Right lobe of liver (tissue), 6 donors: Measurements from ENCODE around the gene RPRD2. TPM values are rescaled to one million over a fixed set of nuclear protein-coding genes. Genes with fewer than 3 reads are reported as not detected.

ENCODE experiments used
- ATAC-seq, 4 donors: fragments of 200-7000 bp; cut with Tn5 transposase; one replicate each; pipeline ENCODE4 v1.9.1; 2020; ENCODE audit warnings: mild to moderate bottlenecking in 4 of 4, moderate library complexity in 4 of 4
- DNase-seq, 3 donors: peaks; one replicate each; pipeline ENCODE4 v3.0.0-alpha.2; 2020
- H3K27ac ChIP-seq, 3 donors: fragments of 200-600 bp; one replicate each; pipeline ENCODE4 v1.8.0; 2022
- H3K27me3 ChIP-seq, 2 donors: fragments of 200-600 bp; one replicate each; pipeline ENCODE4 v1.8.0; 2022
- H3K36me3 ChIP-seq, 4 donors: fragments of 200-600 bp; sonication (generic) in 1 of 4; one replicate each; pipeline versions ENCODE4 v1.5.1 to v1.8.0; 2017 to 2022; ENCODE audit warnings: control low read depth in 1 of 4
- H3K4me1 ChIP-seq, 4 donors: fragments of 200-600 bp; sonication (generic) in 1 of 4; one replicate each; pipeline versions ENCODE4 v1.5.1 to v1.8.0; 2017 to 2022; ENCODE audit warnings: control low read depth in 1 of 4
- H3K4me3 ChIP-seq, 3 donors: fragments of 200-600 bp; one replicate each; pipeline ENCODE4 v1.8.0; 2022
- H3K9me3 ChIP-seq, 4 donors: fragments of 200-600 bp; sonication (generic) in 1 of 4; one replicate each; pipeline versions ENCODE4 v1.5.1 to v1.8.0; 2017 to 2022; ENCODE audit warnings: control low read depth in 1 of 4
- POLR2A ChIP-seq: fragments of 450-650 bp; IDR thresholded peaks from one replicate; pipeline ENCODE4 v1.6.1; 2017; ENCODE audit warnings: antibody characterized with exemption, mild to moderate bottlenecking
- WGBS: methylation state at CpG from one replicate; pipeline ENCODE4 v1.1.6; 2018; ENCODE audit warnings: low coverage, low lambda C conversion rate; ENCODE audit not compliant: insufficient coverage; ENCODE audit errors: missing lambda C conversion rate; 5-methylcytosine and 5-hydroxymethylcytosine counted together
- intact Hi-C, 2 donors: fragments of 100-400 bp; cut with DNase I; formaldehyde crosslinking; loops; one replicate each; pipeline versions ENCODE4 v1.11.2 to v1.14.1; 2022
- total RNA-seq, 6 experiments: library from RNA; depleted of rRNA in 2 of 6; stranded (reverse); fragments of >200 nt in 2 of 6; fragmentation: NEBNext Ultra II Directional in 3 of 6; extraction: Animal tissue kit (Norgen Biotek cat#: 25700) in 3 of 6; gene quantifications; one replicate each; pipeline versions ENCODE4 v1.1.0 to v1.2.4, GENCODE V29; 2016 to 2023
- TF ChIP-seq, protein P1 (sequence below), 4 donors: fragments of 200-600 bp in 3 of 4; fragments of 450-650 bp in 1 of 4; IDR thresholded peaks; one replicate each; pipeline versions ENCODE4 v1.5.1 to v1.8.0; 2016 to 2022; ENCODE audit warnings: antibody characterized with exemption in 4 of 4, mild to moderate bottlenecking in 2 of 4
- donor health status: DM: no; HTN: yes; CAD: no.
- donor health status: DM: no; HTN: no; CAD: no.
- donor health status: DM: no; HTN: no; CAD: no.
- donor health status: DM: no; HTN: yes; CAD: no.
- donor health status: DM: no; HTN: yes; CAD: no.

RPRD2 gene
- total RNA-seq, 6 experiments from 2014 or later = 8.9 to 17.5 (median 11.0) TPM

DNA sequence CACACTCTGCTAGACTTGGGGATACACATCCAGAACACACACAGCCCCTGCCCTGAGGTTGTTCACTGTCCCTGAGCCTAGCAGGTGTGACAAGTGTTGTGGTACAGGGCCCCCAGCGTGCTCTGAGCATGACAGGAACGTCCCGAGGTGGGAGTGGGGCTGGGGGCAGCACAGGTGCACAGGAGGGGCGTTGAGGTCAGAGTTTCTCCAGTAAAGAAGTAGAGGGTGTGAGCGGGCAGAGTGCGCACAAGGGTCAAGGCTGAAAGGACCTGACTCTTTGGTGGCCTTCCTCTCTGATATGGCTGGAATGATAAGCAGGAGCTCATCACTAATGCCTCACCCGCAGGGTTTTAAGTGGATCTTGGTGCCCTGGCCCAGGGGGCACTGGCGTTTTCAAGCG is 150.3 kb downstream of the RPRD2 start:
- Histone ChIP-seq H3K36me3 (peaks cover 0 to 3% (median 0%) of the 10 kb centered on the region in 4 donors), H3K27ac (peak overlapping the region in 1 of 3 donors; percentile 73), H3K9me3 (no peaks in the 10 kb centered on the region), H3K27me3 (no peaks in the 10 kb centered on the region), H3K4me3 (no peak overlapping the region), H3K4me1 (peaks cover 0 to 13% (median 5%) of the 10 kb centered on the region in 4 donors)
- ATAC-seq = no peak
- 76% methylated on average over 7 of the region's 9 CpGs for WGBS
- TF ChIP-seq, protein P1, sequence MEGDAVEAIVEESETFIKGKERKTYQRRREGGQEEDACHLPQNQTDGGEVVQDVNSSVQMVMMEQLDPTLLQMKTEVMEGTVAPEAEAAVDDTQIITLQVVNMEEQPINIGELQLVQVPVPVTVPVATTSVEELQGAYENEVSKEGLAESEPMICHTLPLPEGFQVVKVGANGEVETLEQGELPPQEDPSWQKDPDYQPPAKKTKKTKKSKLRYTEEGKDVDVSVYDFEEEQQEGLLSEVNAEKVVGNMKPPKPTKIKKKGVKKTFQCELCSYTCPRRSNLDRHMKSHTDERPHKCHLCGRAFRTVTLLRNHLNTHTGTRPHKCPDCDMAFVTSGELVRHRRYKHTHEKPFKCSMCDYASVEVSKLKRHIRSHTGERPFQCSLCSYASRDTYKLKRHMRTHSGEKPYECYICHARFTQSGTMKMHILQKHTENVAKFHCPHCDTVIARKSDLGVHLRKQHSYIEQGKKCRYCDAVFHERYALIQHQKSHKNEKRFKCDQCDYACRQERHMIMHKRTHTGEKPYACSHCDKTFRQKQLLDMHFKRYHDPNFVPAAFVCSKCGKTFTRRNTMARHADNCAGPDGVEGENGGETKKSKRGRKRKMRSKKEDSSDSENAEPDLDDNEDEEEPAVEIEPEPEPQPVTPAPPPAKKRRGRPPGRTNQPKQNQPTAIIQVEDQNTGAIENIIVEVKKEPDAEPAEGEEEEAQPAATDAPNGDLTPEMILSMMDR (IDR thresholded peaks at IDR 0.05) = no peak
- no peak for TF ChIP-seq POLR2A
- DNase-seq = no peak
- intact Hi-C loops = loop anchor here in 1 of 2 donors (10.0 kb wide), 1 partner anchor 49 kb away; no protein-coding TSS in a partner anchor

DNA sequence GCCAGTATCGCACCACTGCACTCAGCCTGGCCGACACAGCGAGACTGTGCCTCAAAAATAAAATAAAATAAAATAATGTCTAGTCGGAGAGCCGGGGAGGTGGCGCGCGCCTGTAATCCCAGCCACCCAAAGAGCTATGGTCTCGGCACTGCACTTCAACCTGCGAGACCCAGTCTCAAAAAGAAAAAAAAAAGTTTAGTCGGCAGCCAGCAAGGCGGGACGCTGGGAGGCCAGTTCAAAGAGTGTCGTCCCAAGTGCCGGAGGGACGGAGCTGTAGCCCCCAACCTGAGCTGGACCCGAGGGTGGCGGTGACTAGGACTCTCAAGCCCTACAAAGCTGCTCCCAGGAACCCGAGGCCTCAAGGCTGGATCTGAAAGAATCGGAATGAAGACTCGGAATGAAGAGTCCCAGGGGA is 151.0 kb downstream of the RPRD2 start:
- Histone ChIP-seq H3K36me3 (peaks cover 0 to 3% (median 0%) of the 10 kb centered on the region in 4 donors), H3K27me3 (no peaks in the 10 kb centered on the region), H3K27ac (peak overlapping the region; percentile 35 to 73 (median 67)), H3K4me3 (peak overlapping the region; percentile 31 to 58 (median 56)), H3K4me1 (peaks cover 0 to 13% (median 5%) of the 10 kb centered on the region in 4 donors), H3K9me3 (no peaks in the 10 kb centered on the region)
- ATAC-seq (peak in 2 of 4 donors; percentile 2 to 12), DNase-seq (peak in 2 of 3 donors; percentile 26 to 60)
- intact Hi-C loops = loop anchor here in 1 of 2 donors (10.0 kb wide), 1 partner anchor 50 kb away; no protein-coding TSS in a partner anchor
- 45% methylated on average over 18 of the region's 21 CpGs for WGBS
- TF ChIP-seq, protein P1 (IDR thresholded peaks at IDR 0.05) = no peak
- TF ChIP-seq POLR2A = no peak

DNA sequence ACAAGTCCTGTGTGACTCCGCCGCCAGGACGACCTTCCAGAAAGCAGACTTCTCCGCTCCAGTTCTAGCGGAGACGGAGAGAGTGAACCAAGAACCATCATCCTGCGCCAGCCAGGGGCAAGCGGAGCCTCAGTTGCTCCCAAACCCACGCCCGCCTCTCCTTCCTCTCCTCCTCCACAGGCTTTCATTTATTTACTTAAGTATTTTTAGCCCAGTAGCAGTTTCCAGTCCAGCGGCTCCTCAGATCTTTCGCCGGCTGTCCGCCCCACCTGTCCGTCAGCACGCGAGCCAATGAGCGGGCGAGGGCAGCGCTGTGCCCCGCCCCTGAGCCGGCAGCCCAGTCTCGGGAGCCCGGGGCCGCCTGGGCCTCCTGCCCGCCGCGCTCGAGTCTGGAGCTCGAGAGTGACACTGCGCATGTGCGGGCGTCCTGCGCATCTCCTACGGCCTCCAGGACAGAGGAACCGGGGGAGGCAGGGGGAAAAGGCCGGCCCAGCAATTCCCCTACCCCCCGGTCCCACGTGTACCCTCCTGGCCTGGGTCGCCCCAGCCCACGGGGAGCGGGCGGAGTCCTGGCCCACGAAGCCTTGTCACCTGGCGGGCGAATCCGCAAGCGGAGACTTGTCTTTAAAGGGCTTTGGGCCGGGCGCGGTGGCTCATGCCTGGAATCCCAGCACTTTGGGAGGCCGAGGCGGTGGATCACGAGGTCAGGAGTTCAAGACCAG is 151.5 kb downstream of the RPRD2 start, which contains the start of gene FALEC:
Gene FALEC, plus strand, starts transcription at position 425 of the 722 bp plus-strand sequence.
- H3K27me3 ChIP-seq = no peaks in the 10 kb centered on the region
- ATAC-seq (peak; percentile 97 to 99 (median 98)), DNase-seq (peak; percentile 98 to 99 (median 99))
- H3K4me1 ChIP-seq = peaks cover 0 to 13% (median 5%) of the 10 kb centered on the region in 4 donors
- peak within 1 kb of the TSS; percentile 35 to 73 (median 67) for H3K27ac ChIP-seq
- H3K36me3 ChIP-seq = peaks cover 0 to 3% (median 0%) of the 10 kb centered on the region in 4 donors
- peak within 1 kb of the TSS; percentile 31 to 58 (median 56) for H3K4me3 ChIP-seq
- H3K9me3 ChIP-seq = no peaks in the 10 kb centered on the region
- TF ChIP-seq POLR2A = peak; percentile 28
- TF ChIP-seq, protein P1 (IDR thresholded peaks at IDR 0.05) = peak in 1 of 4 donors; percentile 16
- intact Hi-C loops = loop anchor here in 1 of 2 donors (10.0 kb wide), 1 partner anchor 51 kb away; no protein-coding TSS in a partner anchor
- WGBS = 0% methylated on average over 19 of the region's 54 CpGs

DNA sequence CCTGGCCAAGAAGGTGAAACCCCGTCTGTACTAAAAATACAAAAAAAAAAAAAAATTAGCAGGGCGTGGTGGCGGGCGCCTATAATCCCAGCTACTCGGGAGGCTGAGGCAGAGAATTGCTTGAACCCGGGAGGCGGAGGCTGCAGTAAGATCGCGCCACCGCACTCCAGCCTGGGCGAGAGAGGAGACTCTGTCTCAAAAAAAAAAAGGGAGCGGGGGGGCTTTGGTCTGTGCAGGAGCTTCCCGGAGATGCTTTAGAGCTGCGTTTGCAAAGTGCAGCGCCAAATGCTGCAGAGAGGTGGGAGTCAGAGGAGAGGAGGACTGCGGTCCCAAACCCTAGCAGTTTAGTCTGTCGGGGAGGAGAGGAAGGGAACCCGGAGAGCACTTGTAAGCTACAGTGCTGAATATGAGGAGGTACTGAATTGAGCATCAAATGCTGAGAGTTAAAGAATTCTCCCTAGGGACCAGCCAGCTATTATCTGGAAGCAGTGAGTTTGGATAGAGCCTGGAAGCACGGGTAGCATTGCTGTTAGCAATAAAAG is 152.2 kb downstream of the RPRD2 start:
- peaks cover 0 to 3% (median 0%) of the 10 kb centered on the region in 4 donors for H3K36me3 ChIP-seq
- no peaks in the 10 kb centered on the region for H3K9me3 ChIP-seq
- peak overlapping the region; percentile 31 to 58 (median 56) for H3K4me3 ChIP-seq
- WGBS = 4% methylated on average over 19 of the region's 19 CpGs
- no peaks in the 10 kb centered on the region for H3K27me3 ChIP-seq
- no peak for DNase-seq
- TF ChIP-seq, protein P1 (IDR thresholded peaks at IDR 0.05) = no peak
- TF ChIP-seq POLR2A = no peak
- peaks cover 0 to 13% (median 5%) of the 10 kb centered on the region in 4 donors for H3K4me1 ChIP-seq
- H3K27ac ChIP-seq = peak overlapping the region in 2 of 3 donors; percentile 35 to 73
- peak in 1 of 4 donors; percentile 2 for ATAC-seq
- intact Hi-C loops = loop anchor here in 1 of 2 donors (10.0 kb wide), 1 partner anchor 51 kb away; no protein-coding TSS in a partner anchor
